ENCODE data around the gene TIFAB.

GRCh38 chr5:135462304-135462703, 10.2 kb upstream of the TIFAB start:
- TF ChIP-seq CTCF (IDR thresholded peaks at IDR 0.05) (peak in 4 of 5 experiments; percentile 11 to 29 (median 16)), EP300 (IDR thresholded peaks at IDR 0.05) (no peak), POLR2A (IDR thresholded peaks at IDR 0.05) (no peak)
